Karpas-422 (cell line): Measurements from ENCODE around the gene ATP11A. TPM values are rescaled to one million over a fixed set of nuclear protein-coding genes. Genes with fewer than 3 reads are reported as not detected.
"Not testable (repeated sequence)": the region's sequence is repeated elsewhere in the genome, so short reads cannot be mapped to it uniquely, and the experiment has no call there.

ENCODE experiments used
- DNase-seq: peaks from one replicate; pipeline ENCODE4 v3.0.0-alpha.2; 2015
- H2AFZ ChIP-seq: fragments of 200-600 bp; sonication (generic); 2 replicates; pipeline ENCODE4 v1.6.1; 2014; ENCODE audit warnings: antibody characterized with exemption, low read length, mixed read lengths
- H3K27ac ChIP-seq: fragments of 200-600 bp; sonication (generic); 2 replicates; pipeline ENCODE4 v1.5.1; 2014; ENCODE audit warnings: mild to moderate bottlenecking, low read length, moderate library complexity
- H3K27me3 ChIP-seq: fragments of 200-600 bp; sonication (generic); 2 replicates; pipeline ENCODE4 v1.6.1; 2014; ENCODE audit warnings: low read length, mixed read lengths
- H3K36me3 ChIP-seq: fragments of 200-600 bp; sonication (generic); 2 replicates; pipeline ENCODE4 v1.6.1; 2014; ENCODE audit warnings: low read length, mixed read lengths; ENCODE audit not compliant: insufficient read depth
- H3K4me1 ChIP-seq: fragments of 200-600 bp; sonication (generic); 2 replicates; pipeline ENCODE4 v1.6.1; 2014; ENCODE audit warnings: mild to moderate bottlenecking, low read length, mixed read lengths
- H3K4me2 ChIP-seq: fragments of 200-600 bp; sonication (generic); 2 replicates; pipeline ENCODE4 v1.6.1; 2014; ENCODE audit warnings: low read length, low read depth, mild to moderate bottlenecking; ENCODE audit not compliant: poor library complexity, severe bottlenecking
- H3K4me3 ChIP-seq: fragments of 200-600 bp; sonication (generic); 2 replicates; pipeline ENCODE4 v1.5.1; 2014; ENCODE audit warnings: mild to moderate bottlenecking, antibody characterized with exemption, low read length, mixed read lengths
- H3K79me2 ChIP-seq: fragments of 200-600 bp; sonication (generic); 2 replicates; pipeline ENCODE4 v1.6.1; 2014; ENCODE audit warnings: mild to moderate bottlenecking, low read length, mixed read lengths
- H3K9ac ChIP-seq: fragments of 200-600 bp; sonication (generic); 2 replicates; pipeline ENCODE4 v1.6.0; 2014; ENCODE audit warnings: low read length
- H3K9me2 ChIP-seq: fragments of 200-600 bp; sonication (generic), shearing (Covaris generic); replicated peaks from 2 replicates; pipeline ENCODE4 v1.6.0; 2014; ENCODE audit warnings: mild to moderate bottlenecking, low read length, moderate library complexity; ENCODE audit not compliant: insufficient read depth
- H3K9me3 ChIP-seq: fragments of 300-700, 200-600 bp; sonication (generic); 2 replicates; pipeline ENCODE4 v1.6.1; 2014; ENCODE audit warnings: low read length, mixed read lengths
- H4K20me1 ChIP-seq: fragments of 200-600 bp; sonication (generic); 2 replicates; pipeline ENCODE4 v1.6.1; 2014; ENCODE audit warnings: mild to moderate bottlenecking, antibody characterized with exemption, low read length, low read depth; ENCODE audit not compliant: insufficient read depth
- total RNA-seq: library from RNA; depleted of rRNA; stranded (reverse); fragments of >200 nt; shearing (Covaris generic); gene quantifications from 2 replicates; pipeline ENCODE4 v1.2.3, GENCODE V29; 2014; ENCODE audit warnings: low replicate concordance

ATP11A gene
- total RNA-seq, 1 experiment from 2014 or later: 0.11 TPM

DNA sequence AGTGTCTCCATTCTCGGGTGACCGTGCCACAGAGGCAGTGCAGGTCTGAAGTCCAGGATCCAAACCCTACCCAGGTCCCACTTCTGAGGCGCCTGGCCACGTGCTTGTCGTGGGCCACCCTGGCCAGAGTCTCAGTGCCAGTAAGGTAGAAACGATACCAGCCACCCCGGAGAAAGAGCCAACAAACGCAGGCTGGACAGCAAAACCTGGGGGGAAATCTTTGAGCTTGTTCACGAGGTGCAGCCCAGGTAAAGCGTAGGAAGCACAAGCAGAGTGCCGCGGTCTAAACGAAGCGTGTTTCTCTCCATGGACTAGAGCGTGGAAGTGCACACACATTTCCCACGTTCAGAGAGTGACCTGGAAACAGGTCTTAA, 95.6 kb downstream of the ATP11A start:
- Histone ChIP-seq H3K9ac (no peak overlapping the region), H3K27me3 (no peaks in the 10 kb centered on the region), H3K27ac (no peak overlapping the region), H3K79me2 (no peaks in the 10 kb centered on the region), H3K4me3 (no peak overlapping the region), H4K20me1 (no peaks in the 10 kb centered on the region), H3K9me2 (no peaks in the 10 kb centered on the region), H3K9me3 (peaks cover 6% of the 10 kb centered on the region; the same call in 1 of the 2 replicates), H2AFZ (no peak overlapping the region), H3K4me2 (no peak overlapping the region), H3K36me3 (no peaks in the 10 kb centered on the region), H3K4me1 (no peaks in the 10 kb centered on the region)
- DNase-seq: no peak

DNA sequence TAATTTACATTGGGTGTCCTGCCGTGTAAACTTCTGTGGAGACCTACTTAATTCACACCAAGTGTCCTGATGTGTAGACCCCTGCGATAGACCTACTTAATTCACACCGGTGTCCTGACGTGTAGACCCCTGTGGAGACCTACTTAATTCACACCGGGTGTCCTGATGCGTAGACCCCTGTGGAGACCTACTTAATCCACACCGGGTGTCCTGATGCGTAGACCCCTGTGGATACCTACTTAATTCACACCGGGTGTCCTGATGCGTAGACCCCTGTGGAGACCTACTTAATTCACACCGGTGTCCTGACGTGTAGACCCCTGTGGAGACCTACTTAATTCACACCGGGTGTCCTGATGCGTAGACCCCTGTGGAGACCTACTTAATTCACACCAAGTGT, 97.0 kb downstream of the ATP11A start:
- H4K20me1 ChIP-seq, H3K9ac ChIP-seq, H3K4me2 ChIP-seq, H3K79me2 ChIP-seq, H3K27me3 ChIP-seq, H3K27ac ChIP-seq, H3K4me3 ChIP-seq, H3K36me3 ChIP-seq, H3K9me2 ChIP-seq, H2AFZ ChIP-seq, H3K4me1 ChIP-seq, H3K9me3 ChIP-seq, DNase-seq: not testable (repeated sequence)

DNA sequence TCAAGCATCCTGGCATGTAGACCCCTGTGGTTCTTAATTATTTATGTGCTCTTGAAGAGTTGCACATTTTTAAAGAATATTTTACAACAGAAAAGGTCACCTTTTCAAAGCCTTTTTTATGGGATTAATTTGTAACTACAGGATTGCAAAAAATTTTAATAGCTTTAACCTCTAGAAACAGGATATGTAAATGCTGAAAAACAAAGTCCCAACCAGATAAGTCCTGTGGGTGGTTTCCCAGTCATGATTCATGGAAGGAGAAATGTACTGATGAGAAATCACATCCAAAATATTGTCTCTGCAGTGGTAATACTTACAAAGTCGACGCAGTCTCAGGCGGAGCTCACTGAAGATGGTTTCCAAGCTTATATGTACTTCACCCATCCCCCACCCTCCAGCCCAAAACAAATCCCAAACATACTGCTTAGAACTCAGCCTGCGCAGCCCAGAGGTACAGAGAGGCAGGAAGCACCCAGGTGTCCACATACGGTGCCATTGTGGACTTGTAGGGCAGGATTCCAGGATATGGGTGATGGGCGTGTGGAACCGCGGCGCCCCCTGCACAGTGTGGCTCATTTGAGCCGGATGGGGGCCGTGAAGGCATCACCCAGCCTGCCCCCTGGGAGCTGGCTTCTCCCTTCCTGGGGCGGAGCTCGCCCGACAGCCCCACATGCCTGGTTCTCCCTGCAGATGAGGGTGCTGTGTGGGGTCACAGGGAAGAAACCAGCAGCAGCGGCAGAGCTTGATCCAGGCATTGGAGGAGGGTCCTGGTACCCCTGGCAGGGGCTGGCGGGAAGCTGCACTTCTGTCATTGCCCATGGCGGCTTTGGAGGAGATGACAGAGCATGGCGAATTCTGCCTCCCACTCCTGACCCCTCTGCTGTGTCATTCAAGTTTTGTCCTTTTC, 101.2 kb downstream of the ATP11A start:
- H3K27ac ChIP-seq: no peak overlapping the region
- H2AFZ ChIP-seq: no peak overlapping the region
- H3K27me3 ChIP-seq: no peaks in the 10 kb centered on the region
- DNase-seq: no peak
- H3K4me1 ChIP-seq: no peaks in the 10 kb centered on the region
- H4K20me1 ChIP-seq: no peaks in the 10 kb centered on the region
- H3K79me2 ChIP-seq: no peaks in the 10 kb centered on the region
- H3K4me3 ChIP-seq: no peak overlapping the region
- H3K36me3 ChIP-seq: no peaks in the 10 kb centered on the region
- no peak overlapping the region for H3K4me2 ChIP-seq
- H3K9me3 ChIP-seq: peaks cover 6% of the 10 kb centered on the region; the same call in 1 of the 2 replicates
- no peaks in the 10 kb centered on the region for H3K9me2 ChIP-seq
- H3K9ac ChIP-seq: no peak overlapping the region

DNA sequence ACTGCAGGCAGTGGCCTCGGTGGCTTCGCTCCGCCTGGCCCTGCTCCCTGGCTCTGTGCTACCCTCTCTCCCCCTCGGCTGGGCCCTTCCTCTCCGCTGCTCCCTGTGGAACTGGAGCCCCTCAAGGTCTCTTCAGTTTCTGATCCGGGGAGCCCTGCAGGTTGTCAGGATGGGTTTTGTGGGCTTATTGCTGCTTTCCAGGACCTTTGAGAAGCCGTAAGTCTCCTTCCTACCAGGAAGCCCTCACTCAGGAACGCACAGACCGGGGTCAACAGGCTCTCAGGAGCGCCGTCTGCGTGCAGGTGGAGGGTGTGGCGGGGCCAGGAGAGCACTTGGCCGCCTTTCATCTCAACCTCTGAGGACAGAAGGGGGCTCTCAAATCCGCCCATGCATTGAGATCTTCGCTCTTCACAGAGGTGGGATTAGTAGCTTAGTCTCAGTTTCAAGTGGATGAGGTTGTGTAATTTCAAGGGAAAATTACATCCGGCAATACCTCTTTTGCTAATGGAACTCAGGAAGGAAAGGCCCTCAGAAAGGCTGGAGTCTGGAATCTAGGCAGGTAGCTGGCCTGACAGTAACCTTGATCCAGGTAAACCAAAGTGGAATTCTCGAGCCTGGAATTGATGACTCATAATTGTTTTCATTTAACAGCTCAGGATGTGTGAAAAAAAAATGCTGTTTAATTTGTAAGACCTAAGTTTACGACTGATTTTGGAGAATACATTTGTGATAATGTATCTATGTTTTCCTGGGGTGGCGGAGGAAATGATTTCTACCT, 102.0 kb downstream of the ATP11A start:
- Histone ChIP-seq H3K36me3 (no peaks in the 10 kb centered on the region), H3K4me3 (no peak overlapping the region), H2AFZ (no peak overlapping the region), H3K4me2 (no peak overlapping the region), H3K9me2 (no peaks in the 10 kb centered on the region), H4K20me1 (no peaks in the 10 kb centered on the region), H3K4me1 (no peaks in the 10 kb centered on the region), H3K9me3 (peaks cover 6% of the 10 kb centered on the region; the same call in 1 of the 2 replicates), H3K27ac (no peak overlapping the region), H3K27me3 (no peaks in the 10 kb centered on the region), H3K79me2 (no peaks in the 10 kb centered on the region), H3K9ac (no peak overlapping the region)
- DNase-seq: no peak

DNA sequence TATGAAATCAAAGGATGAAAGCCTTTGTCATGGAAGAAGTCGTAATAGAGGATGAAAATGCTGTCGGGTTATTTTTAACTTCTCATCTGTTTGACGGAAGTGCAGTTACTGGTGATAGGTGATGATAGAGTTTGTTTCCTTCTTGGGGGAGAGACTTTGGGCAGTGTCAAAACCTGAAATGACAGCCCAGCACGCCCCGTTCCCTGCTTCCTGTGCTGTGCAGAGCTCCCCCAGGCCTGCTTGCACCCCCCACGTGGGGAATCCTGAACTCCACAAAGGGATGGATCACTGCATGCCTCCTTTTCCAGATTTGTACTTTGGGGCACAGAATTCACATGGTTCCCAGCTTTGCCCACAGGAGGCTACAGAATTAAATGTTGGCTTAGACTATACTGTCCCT, 102.7 kb downstream of the ATP11A start:
- Histone ChIP-seq H3K4me2 (no peak overlapping the region), H3K4me1 (no peaks in the 10 kb centered on the region), H3K79me2 (no peaks in the 10 kb centered on the region), H2AFZ (no peak overlapping the region), H4K20me1 (no peaks in the 10 kb centered on the region), H3K9me3 (peaks cover 6% of the 10 kb centered on the region; the same call in 1 of the 2 replicates), H3K36me3 (no peaks in the 10 kb centered on the region), H3K9me2 (no peaks in the 10 kb centered on the region), H3K9ac (no peak overlapping the region), H3K27me3 (no peaks in the 10 kb centered on the region), H3K27ac (no peak overlapping the region), H3K4me3 (no peak overlapping the region)
- no peak for DNase-seq

DNA sequence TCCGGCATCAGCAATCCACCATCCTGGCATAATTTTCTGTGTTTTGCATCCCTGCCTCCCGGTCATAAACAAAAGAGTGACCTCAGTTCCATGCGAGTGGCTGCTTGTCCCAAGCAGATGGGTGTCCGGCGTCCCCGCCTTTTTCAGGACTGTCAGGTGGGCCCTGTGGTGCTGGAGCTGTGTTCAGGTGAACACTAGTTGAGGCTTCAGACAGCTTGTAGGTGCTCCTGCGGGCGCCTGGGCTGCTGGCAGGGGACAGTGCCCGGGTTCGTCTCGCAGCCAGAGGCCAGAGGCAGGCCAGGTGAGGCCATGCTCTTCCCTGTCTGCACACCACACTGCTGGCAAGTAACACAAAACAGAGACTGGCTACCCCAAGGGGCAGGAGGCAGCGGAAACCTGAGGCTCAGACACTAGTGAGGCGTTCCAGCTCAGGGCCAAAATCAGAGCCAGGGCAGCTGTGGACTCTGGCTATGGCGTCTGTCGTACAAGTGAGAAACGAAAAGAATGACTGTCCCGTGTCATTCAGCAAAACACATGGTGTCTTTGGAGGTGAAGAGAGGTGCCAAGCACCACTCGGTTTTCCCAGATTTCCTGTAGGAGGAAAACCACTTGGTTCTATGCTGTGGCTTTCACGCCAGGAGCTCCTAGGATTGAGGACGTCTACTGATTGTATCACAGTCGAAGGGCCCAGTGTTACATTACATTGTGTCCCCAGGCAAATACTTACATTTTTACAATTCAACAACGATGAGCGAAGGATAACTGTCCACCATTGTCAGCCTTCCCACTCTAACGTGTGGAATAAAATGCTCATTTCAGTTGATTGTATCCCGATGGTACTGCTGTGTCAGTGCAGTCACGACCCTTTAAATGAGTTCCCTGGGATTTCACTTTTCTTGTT, 104.0 kb downstream of the ATP11A start:
- no peaks in the 10 kb centered on the region for H3K79me2 ChIP-seq
- no peaks in the 10 kb centered on the region for H3K27me3 ChIP-seq
- H3K9me2 ChIP-seq: no peaks in the 10 kb centered on the region
- no peak overlapping the region for H3K4me2 ChIP-seq
- no peaks in the 10 kb centered on the region for H3K4me1 ChIP-seq
- H3K27ac ChIP-seq: no peak overlapping the region
- no peaks in the 10 kb centered on the region for H3K36me3 ChIP-seq
- H3K9me3 ChIP-seq: peaks cover 2% of the 10 kb centered on the region; the same call in 1 of the 2 replicates
- no peaks in the 10 kb centered on the region for H4K20me1 ChIP-seq
- no peak overlapping the region for H2AFZ ChIP-seq
- H3K4me3 ChIP-seq: no peak overlapping the region
- no peak overlapping the region for H3K9ac ChIP-seq
- DNase-seq: no peak

DNA sequence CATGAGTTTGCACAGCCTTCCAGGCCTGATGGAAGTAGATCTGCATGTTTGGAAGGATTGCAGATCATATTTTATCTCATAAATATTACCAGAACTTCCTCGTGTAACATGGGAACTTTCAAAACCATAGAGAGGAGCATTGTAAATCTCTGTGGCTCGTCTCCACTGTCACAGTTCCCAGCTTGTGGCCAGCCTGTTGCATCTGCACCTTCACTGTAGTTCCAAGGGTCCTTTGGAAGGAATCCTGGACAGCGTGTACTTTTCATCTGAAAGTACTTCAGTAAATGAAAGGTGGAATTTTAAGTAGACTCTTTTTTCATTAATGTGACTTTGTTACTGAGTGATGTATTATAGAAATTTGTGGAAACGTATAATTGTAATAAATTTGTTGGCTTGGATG, 105.4 kb downstream of the ATP11A start:
- Histone ChIP-seq H3K9ac (no peak overlapping the region), H3K4me2 (no peak overlapping the region), H3K9me3 (no peaks in the 10 kb centered on the region), H3K27ac (no peak overlapping the region), H3K4me3 (no peak overlapping the region), H3K27me3 (no peaks in the 10 kb centered on the region), H4K20me1 (no peaks in the 10 kb centered on the region), H3K4me1 (no peaks in the 10 kb centered on the region), H3K79me2 (no peaks in the 10 kb centered on the region), H3K36me3 (no peaks in the 10 kb centered on the region), H3K9me2 (no peaks in the 10 kb centered on the region), H2AFZ (no peak overlapping the region)
- DNase-seq: no peak
